C4-2B (cell line): ENCODE measurements around the gene METTL22.

ENCODE experiments used
- CTCF ChIP-seq: fragments of 450-650 bp; conservative IDR thresholded peaks from 2 replicates; pipeline ENCODE4 v1.5.1; 2017; ENCODE audit warnings: mild to moderate bottlenecking
- ZFX ChIP-seq: fragments of 450-650 bp; IDR thresholded peaks from 2 replicates; pipeline ENCODE4 v1.6.1; 2017

- TF ChIP-seq CTCF: no peak
- peak; percentile 72 for TF ChIP-seq ZFX
These were observed at the start of gene METTL22 for GRCh38 chr16:8621572-8622314.
